Smooth muscle cell (in vitro differentiated cells): Measurements from ENCODE around the gene KAT7. TPM values are rescaled to one million over a fixed set of nuclear protein-coding genes. Genes with fewer than 3 reads are reported as not detected.

Experiments
- DNase-seq: peaks from one replicate; lab custom pipeline; 2025; ENCODE audit not compliant: unreplicated experiment; lab: John Stamatoyannopoulos, UW
- H2AFZ ChIP-seq: fragments of 200-600 bp; sonication (generic); 2 replicates; pipeline ENCODE4 v1.6.0; 2016; ENCODE audit warnings: antibody characterized with exemption, low read depth, mild to moderate bottlenecking
- H3F3A ChIP-seq: fragments of 200-600 bp; sonication (generic); 2 replicates; pipeline ENCODE4 v1.6.0; 2017; ENCODE audit warnings: antibody characterized with exemption, low read depth
- H3K27ac ChIP-seq: fragments of 200-600 bp; sonication (generic); 2 replicates; pipeline ENCODE4 v1.5.1; 2016; ENCODE audit warnings: low read depth, mild to moderate bottlenecking
- H3K27me3 ChIP-seq: fragments of 200-600 bp; sonication (generic); 2 replicates; pipeline ENCODE4 v1.6.1; 2016; ENCODE audit warnings: low read depth, mild to moderate bottlenecking
- H3K36me3 ChIP-seq: fragments of 200-600 bp; sonication (generic); 2 replicates; pipeline ENCODE4 v1.5.1; 2016; ENCODE audit warnings: low read depth
- H3K4me1 ChIP-seq: fragments of 200-600 bp; sonication (generic); 2 replicates; pipeline ENCODE4 v1.5.1; 2016; ENCODE audit warnings: low read depth
- H3K4me2 ChIP-seq: fragments of 200-600 bp; sonication (generic); 2 replicates; pipeline ENCODE4 v1.6.0; 2016; ENCODE audit warnings: mild to moderate bottlenecking
- H3K4me3 ChIP-seq: fragments of 200-600 bp; sonication (generic); 2 replicates; pipeline ENCODE4 v1.5.1; 2016; ENCODE audit warnings: mild to moderate bottlenecking
- H3K79me2 ChIP-seq: fragments of 200-600 bp; sonication (generic); 2 replicates; pipeline ENCODE4 v1.6.0; 2016; ENCODE audit warnings: low read depth, mild to moderate bottlenecking
- H3K9ac ChIP-seq: fragments of 200-600 bp; sonication (generic); 2 replicates; pipeline ENCODE4 v1.6.0; 2016; ENCODE audit warnings: low read depth
- H3K9me3 ChIP-seq: fragments of 200-600 bp; sonication (generic); replicated peaks from 2 replicates; pipeline ENCODE4 v1.5.1; 2016; ENCODE audit warnings: low read depth
- H4K20me1 ChIP-seq: fragments of 200-600 bp; sonication (generic); 2 replicates; pipeline ENCODE4 v1.6.0; 2016; ENCODE audit warnings: low read depth
- WGBS: methylation state at CpG from one replicate; pipeline ENCODE4 v1.1.7; 2016; ENCODE audit warnings: low lambda C conversion rate; 5-methylcytosine and 5-hydroxymethylcytosine counted together
- polyA plus RNA-seq: library from polyadenylated mRNA; unstranded; fragments of >200 nt; fragmentation: Nextera tagmentation; extraction: Ambion mirVana; gene quantifications from 2 replicates; pipeline ENCODE4 v1.2.1, GENCODE V29; 2016
- total RNA-seq: library from RNA; depleted of rRNA; stranded (reverse); fragments of >200 nt; gene quantifications from 2 replicates; pipeline ENCODE4 v1.2.3, GENCODE V29; 2014
- TF ChIP-seq, protein P1 (sequence below): fragments of 200-600 bp; sonication (generic); IDR thresholded peaks from 2 replicates; pipeline ENCODE4 v1.5.1; 2017; ENCODE audit warnings: borderline replicate concordance, mild to moderate bottlenecking, antibody characterized with exemption; ENCODE audit not compliant: insufficient read depth, poor library complexity, severe bottlenecking

Gene KAT7
- total and polyA plus RNA-seq, 2 experiments from 2014 or later, result 21.7 to 32.0 TPM

DNA sequence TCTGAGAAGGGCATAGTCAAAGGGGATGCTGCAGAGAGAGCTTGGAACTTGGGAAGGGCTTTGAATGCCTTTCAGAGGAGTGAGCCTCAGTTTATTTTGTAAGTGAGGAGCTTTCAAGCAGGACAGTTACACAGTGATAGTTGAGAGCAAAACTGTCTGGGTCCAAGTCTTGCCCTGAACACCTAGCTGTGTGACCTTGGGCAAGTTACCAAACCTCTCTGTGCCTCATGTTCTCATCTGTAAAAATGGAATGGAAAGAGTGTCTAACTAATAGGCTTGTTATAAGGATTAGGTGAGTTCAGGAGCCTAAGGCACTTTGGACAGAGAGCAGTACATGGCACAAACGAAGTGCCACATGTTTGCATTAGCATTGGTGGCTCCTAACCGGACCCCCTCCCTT is 86.4 kb downstream of the KAT7 start:
- no peak for DNase-seq
- H3K79me2 ChIP-seq, result no peaks in the 10 kb centered on the region
- H3K27ac ChIP-seq, result no peak overlapping the region
- H3K4me3 ChIP-seq, result no peak overlapping the region
- no peaks in the 10 kb centered on the region for H3K36me3 ChIP-seq
- TF ChIP-seq, protein P1, sequence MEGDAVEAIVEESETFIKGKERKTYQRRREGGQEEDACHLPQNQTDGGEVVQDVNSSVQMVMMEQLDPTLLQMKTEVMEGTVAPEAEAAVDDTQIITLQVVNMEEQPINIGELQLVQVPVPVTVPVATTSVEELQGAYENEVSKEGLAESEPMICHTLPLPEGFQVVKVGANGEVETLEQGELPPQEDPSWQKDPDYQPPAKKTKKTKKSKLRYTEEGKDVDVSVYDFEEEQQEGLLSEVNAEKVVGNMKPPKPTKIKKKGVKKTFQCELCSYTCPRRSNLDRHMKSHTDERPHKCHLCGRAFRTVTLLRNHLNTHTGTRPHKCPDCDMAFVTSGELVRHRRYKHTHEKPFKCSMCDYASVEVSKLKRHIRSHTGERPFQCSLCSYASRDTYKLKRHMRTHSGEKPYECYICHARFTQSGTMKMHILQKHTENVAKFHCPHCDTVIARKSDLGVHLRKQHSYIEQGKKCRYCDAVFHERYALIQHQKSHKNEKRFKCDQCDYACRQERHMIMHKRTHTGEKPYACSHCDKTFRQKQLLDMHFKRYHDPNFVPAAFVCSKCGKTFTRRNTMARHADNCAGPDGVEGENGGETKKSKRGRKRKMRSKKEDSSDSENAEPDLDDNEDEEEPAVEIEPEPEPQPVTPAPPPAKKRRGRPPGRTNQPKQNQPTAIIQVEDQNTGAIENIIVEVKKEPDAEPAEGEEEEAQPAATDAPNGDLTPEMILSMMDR, result no peak
- H3K27me3 ChIP-seq, result no peaks in the 10 kb centered on the region
- H3K9ac ChIP-seq, result no peak overlapping the region
- no peak overlapping the region for H3K4me2 ChIP-seq
- no peaks in the 10 kb centered on the region for H4K20me1 ChIP-seq
- no peaks in the 10 kb centered on the region for H3F3A ChIP-seq
- H3K4me1 ChIP-seq, result peaks cover 13% of the 10 kb centered on the region
- no peak overlapping the region for H2AFZ ChIP-seq
- no peaks in the 10 kb centered on the region for H3K9me3 ChIP-seq
- WGBS, result 91% methylated on average over 2 of the region's 2 CpGs

DNA sequence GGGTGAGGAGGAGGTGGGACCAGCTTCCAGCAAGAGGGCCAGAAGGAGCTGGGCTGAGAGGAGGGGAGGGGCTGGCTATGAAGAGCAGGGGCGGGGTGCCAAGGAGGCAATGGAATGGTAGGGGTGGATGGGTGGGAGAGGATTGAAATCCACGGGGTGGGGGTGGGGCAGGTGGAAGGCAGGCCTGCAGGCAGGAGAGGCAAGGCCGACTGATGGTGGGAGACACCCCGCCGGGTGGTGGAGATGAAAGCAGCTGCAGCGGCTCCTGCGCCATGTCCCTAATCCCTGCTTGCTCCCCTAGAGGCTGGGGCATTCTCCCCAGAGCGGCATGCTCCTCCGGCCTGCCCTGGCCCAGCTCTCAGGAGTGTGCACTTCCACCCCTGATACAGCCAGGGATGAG is 87.2 kb downstream of the KAT7 start:
- Histone ChIP-seq H3F3A (no peaks in the 10 kb centered on the region), H3K36me3 (no peaks in the 10 kb centered on the region), H3K79me2 (no peaks in the 10 kb centered on the region), H3K9ac (no peak overlapping the region), H3K4me2 (no peak overlapping the region), H3K4me1 (peaks cover 14% of the 10 kb centered on the region), H3K9me3 (no peaks in the 10 kb centered on the region), H4K20me1 (no peaks in the 10 kb centered on the region), H2AFZ (no peak overlapping the region), H3K4me3 (no peak overlapping the region), H3K27me3 (no peaks in the 10 kb centered on the region), H3K27ac (no peak overlapping the region)
- no peak for DNase-seq
- 55% methylated on average over 8 of the region's 9 CpGs for WGBS
- TF ChIP-seq, protein P1, result no peak

DNA sequence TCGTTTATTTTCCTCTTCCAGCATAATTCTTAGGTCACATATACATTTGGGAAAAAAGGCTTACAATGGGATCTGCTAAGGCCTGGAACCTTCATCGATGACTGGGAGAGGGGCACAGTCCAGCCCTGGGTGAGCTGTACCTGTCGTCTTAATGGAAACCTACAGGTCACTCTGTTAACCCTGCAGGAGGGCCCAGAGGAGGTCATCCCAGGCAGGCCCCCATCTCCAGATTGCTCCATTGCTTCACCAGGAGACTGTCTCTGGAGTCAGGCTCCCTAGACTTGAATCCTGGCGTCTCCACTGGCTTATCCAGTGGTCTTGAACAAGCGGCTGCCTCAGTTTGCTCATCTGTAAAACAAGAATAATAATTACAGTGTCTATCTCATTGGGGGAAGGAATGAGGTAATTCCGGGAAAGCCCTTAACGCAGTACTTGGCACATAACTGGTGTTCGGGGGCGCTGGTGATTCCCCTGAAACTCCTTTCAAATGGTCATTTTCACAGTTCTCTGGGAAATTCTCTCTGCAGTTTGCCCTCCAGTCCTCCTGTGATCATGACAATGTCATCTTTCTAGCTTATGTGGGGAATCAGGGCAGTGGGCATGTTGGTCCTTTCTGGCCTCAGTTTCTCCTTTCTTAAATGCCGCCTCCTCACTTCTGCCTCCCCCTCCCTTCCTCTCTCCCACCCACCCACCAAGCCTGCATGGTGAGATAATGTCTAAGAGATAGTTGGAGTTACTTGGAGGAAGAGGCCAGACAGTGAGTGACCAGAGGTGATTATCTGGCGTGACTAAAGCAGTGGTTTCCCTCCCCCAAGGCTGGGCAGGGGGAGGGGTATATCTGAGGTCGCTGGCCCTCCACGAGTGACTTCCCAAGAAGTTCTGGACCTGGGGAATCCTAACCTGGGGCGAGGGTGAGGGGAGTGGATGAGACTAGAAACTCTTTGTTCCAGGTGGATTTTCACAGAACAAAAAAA is 90.7 kb downstream of the KAT7 start:
- 59% methylated on average over 14 of the region's 14 CpGs for WGBS
- H2AFZ ChIP-seq, result no peak overlapping the region
- peaks cover 17% of the 10 kb centered on the region for H3K4me1 ChIP-seq
- no peaks in the 10 kb centered on the region for H3F3A ChIP-seq
- no peaks in the 10 kb centered on the region for H3K36me3 ChIP-seq
- no peak overlapping the region for H3K4me3 ChIP-seq
- no peak overlapping the region for H3K4me2 ChIP-seq
- TF ChIP-seq, protein P1, result no peak
- H3K79me2 ChIP-seq, result no peaks in the 10 kb centered on the region
- H3K27ac ChIP-seq, result peak overlapping the region; percentile 35
- no peaks in the 10 kb centered on the region for H4K20me1 ChIP-seq
- H3K9me3 ChIP-seq, result no peaks in the 10 kb centered on the region
- peaks cover 8% of the 10 kb centered on the region for H3K27me3 ChIP-seq
- DNase-seq, result no peak
- peak overlapping the region; percentile 22 for H3K9ac ChIP-seq
